SW480 (cell line): ENCODE data around the gene HRCT1.
"Not testable (repeated sequence)": the region's sequence is repeated elsewhere in the genome, so short reads cannot be mapped to it uniquely, and the experiment has no call there.

Experiments used
- DNase-seq: peaks from one replicate; pipeline ENCODE4 v3.0.0-alpha.2; 2016; ENCODE audit warnings: low spot score

The HRCT1 gene

GRCh38 chr9:35918780-35919179, 12.8 kb downstream of the HRCT1 start:
- DNase-seq, result no peak

GRCh38 chr9:35919212-35920008, 13.4 kb downstream of the HRCT1 start:
- DNase-seq, result no peak

GRCh38 chr9:35920051-35920620, 14.1 kb downstream of the HRCT1 start:
- DNase-seq, result no peak

DNA sequence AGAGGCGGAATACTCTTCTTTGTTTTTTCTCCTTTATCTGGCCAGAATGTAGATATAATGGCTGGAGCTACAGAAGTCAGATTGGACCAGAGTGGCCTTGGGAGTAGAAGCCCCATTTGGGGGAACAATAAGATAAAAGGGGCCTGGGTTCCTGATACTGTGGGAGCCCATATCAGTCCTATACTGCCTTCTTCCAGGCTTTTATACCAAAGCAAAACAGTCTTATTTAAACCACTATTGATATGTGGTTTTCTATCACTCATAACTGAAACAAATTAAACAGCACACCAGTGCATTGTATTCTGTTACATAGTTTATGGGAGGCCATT, 17.6 kb downstream of the HRCT1 start:
- DNase-seq, result no peak

DNA sequence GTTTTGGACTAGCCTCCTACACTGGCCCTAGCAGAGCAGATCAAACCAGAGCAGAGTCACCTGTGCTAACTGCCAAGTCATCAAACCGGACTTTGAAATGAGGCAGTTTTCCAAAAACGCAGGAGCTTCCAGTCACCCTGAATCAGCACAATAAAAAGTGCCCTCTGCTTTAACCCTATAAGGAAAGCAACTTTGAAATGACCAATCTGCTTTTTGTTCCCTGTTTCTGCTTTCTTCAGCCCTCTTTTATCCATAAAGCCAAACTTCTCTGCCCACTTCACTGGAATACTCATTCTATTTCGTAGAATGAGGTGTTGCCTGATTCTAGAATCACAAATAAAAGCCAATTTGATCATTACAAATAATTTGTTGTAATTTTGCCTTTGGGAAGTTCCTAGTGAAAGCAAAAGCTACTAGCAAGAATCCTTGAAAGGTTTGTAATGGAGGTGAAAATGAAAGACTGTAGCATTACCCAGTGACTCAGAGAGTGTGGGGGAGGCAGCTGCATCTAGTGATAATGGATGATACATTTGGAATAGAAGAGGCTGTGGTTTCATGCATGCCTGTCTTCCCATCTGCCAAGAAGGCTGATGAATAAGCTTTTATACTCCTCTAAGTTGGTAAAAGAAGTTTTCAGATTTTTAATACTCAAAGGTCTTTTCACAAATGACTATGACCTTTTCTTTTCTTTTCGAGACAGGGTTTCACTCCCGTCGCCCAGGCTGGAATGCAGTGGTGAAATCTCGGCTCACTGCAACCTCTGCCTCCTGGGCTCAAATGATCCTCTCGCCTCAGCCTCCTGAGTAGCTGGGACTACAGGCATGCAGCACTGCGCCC, 18.1 kb downstream of the HRCT1 start:
- DNase-seq, result peak; percentile 82

DNA sequence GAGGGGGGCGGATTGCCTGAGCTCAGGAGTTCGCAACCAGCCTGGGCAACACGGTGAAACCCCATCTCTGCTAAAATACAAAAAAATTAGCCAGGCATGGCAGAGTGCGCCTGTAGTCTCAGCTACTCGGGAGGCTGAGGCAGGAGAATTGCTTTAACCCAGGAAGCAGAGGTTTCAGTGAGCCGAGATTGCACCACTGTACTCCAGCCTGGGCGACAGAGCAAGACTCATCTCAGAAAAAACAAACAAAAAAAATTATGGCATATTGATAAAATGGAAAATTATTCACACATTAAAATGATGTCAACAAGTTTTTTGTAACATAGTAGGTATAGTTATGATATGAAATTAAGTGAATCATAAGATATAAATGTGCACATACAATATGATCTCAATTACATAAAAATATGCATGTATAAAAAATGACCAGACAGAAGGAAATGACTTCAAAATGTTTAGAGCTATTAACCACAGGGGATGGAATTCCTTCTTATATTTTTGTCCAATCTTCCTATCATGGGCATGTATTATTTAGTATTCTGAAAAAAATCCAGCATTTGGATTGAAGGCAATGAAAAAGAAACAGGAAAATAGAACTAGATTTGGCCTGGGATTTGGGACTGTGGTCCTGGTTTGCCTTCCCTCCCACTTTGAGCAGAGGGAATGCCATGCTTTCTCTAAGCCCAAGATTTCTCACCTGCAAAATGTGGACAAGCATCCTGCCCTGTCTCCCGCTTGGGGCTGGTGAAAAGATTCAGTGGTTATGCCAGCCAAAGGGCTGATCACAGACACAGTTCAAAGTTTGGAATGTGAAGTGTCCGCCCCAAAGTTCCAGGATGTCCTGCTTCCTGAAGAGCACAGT, 22.8 kb downstream of the HRCT1 start:
- DNase-seq, result no peak

DNA sequence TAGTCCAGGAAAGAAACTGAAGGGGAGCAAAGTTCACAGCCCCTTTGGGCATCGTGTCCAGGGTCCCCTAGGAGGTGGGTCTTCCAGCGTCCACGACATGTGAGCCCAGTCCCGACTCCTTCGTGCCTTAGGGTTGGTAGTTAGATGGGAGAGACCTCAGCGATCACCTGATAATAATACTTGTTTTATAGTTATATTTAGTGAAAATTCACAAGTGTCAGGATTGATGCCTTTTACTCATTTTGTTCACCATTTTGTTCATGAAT, 23.4 kb downstream of the HRCT1 start:
- no peak for DNase-seq

DNA sequence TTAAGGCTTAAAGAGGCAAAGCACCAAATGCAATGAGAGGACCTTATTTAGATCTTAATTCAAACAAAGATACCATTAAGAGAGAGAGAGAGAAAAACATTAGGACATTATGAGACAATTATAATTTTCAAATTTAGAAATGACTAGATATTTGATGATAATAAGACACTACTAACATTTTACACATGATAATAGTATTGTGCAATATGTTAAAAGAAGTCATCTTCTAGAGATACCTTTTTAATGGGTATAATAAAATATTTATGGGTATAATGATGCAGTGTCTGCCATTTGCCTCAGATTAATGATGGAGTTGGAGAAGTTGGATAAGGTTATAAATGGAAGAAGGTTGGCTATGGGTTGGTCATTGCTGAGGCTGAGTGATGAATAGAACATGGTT, 24.5 kb downstream of the HRCT1 start:
- DNase-seq, result no peak

DNA sequence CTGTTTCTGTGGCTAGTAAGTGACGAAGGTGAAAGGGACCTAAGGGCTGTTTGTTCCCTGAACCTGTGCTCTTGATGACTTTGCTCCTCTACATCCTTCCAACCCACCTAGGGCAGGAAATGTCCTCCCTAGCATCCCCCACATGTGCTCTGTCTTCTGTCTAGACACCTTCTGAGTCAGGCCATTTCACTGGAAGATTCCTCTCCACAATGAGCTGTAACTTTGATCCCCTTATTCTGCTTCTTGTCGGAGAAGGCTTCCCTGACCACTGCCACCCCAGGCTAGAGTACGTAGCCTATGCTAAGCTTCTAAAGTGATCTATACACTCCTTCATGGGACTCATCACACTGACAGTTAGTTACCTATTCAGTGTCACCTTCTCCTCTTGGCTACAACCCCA, 25.0 kb downstream of the HRCT1 start:
- no peak for DNase-seq

DNA sequence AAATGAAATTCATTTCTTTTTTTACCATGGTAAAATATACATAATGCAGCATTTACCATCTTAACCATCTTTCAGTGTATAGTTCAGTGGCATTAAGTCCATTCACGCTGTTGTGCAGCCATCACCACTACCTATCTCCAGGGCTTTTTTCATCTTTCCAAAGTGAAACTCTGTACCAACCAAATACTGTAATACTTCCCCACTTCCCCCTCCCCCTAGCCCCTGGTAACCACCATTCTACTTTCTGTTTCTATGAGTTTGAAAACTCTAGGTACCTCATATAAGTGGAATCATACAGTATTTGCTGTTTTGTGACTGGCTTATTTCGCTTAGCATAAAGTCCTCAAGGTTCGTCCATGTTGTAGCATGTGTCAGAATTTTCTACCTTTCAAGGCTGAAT, 26.7 kb downstream of the HRCT1 start:
- DNase-seq, result no peak

- DNase-seq, result no peak
Observed at GRCh38 chr9:35933550-35934067, 27.6 kb downstream of the HRCT1 start.

DNA sequence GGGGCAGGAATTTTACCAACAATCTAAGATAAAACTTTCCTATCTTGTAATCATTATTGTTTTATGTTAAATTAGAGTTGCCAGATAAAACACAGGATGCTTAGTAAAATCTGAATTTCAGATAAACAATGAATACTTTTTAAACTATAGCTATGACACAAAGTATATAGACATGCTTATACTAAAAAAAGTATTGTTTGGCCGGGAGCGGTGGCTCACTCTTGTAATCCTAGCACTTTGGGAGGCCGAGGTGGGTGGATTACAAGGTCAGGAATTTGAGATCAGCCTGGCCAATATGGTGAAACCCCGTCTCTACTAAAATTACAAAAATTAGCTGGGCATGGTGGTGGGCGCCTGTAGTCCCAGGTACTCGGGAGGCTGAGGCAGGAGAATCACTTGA, 28.1 kb downstream of the HRCT1 start:
- not testable (repeated sequence) for DNase-seq

GRCh38 chr9:35935261-35935660, 29.3 kb downstream of the HRCT1 start:
- DNase-seq, result no peak

DNA sequence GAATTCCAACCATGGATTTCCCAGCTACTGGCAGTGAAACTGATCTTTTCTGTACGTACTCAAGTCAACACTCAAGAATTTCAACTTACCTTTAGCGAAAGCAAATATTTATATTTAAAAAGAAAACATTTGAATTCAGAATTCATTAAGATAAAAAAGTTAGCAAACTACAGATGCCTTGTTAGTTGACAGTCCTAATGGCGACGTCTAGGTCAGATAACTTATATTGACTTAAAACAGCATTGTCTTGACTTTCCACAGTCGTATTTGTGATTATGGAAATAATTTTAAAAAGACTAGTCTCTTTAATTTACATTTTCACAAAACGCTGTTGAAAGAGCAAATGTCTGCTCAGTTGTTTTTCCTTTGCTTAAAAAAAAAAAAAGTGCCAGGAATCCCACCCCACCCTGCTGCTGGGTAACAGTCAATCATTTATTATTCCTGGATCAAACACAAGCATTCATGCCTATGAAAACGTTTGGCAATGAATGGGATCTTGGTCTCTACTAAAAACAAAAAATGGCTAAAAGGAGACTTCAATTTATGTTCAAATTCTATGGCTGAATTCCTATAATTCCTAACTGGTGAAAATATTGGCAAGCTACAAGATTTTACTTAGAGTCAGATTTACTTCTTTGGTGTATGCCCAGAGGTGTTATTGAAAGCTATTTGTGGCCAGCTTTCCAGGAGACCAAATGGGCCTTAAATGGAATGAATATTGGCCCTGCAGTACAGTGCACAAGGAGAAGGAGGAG, 29.9 kb downstream of the HRCT1 start:
- no peak for DNase-seq

DNA sequence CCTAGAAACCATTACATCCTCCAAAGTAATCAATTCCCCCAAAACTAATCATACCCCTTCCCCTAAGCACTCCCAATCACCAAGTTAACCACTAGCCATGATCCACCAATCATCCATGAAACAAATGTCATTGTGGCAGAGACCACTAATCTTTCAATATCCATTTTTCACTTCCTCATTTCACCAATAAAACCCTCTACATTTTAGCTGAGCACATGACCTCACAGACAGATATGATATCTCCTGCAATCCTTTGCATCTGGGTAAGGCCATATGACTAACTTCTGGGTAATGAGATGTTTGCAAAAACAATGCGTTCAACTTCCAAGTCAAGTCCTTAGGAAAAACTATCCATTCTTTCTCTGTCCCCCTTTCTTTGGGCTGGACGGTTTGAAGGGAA, 31.2 kb downstream of the HRCT1 start:
- DNase-seq, result no peak

DNA sequence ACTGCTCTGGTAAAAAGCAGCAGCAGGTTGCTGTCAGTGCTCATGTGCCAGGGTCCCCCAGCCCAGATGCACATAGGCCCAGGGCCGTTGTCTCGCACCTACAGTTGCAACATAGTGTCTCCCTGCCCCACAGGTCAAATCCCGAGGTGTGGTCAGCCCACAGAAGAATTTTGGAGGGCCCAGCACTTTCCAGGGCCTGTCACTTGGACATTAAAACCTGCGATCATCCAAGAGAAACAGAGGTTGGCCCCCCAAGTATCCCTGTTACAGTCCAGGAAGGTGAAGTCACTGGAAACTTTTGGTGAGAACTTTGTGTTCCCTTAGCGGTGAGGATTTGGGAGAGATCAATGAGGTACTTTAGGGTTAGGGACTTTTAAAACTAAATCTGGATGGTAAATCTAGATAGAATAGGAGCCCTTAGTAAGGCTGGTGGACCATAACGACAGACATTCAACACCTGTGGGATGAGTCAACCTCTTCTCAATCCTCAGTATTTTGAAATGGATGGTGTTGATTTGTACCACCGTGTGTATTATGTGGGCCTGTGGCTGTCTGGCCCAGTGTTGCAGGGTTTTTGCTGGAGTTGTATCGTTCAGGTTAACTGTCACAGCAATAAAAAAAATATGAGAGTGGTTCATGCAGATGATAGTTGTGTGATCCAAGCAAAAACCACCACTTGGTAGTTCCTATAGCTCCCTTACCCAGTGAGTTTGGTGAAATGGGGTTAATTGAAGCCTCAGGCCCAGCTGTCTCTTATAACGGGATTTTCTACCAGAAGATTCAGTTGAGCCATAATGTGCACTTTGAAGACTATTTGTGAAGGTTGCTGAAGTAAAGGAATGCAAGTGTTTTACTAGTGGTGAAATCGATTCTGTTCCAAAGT, 32.7 kb downstream of the HRCT1 start:
- no peak for DNase-seq

DNA sequence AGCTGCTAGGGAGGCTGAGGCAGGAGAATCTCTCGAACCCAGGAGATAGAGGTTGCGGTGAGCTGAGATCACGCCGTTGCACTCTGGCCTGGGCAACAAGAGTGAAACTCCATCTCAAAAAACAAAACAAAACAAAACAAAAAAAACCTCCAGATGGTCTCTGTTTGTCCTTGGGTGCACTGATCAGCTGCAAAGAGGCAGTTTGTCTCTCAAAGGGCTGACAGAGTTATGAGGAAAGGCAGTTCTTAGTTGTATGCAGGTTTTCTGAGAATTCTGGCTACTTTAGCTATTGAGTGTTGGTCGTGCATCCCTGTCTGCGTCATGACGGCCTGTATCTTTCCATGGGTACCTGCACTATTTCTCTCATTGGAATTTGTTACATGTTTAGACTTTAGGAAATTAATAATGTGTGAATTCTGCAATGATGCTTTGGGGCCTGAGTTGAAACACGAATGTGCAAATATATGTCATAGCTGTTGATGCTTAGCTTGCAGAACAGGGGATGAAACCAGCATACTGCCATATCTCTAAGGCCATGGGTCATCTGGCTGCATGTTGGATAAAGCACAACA, 33.8 kb downstream of the HRCT1 start:
- no peak for DNase-seq

GRCh38 chr9:35940458-35941407, 34.7 kb downstream of the HRCT1 start:
- DNase-seq, result peak; percentile 74

GRCh38 chr9:35942286-35942685, 36.3 kb downstream of the HRCT1 start:
- DNase-seq, result no peak
